GM19438 (cell line): ENCODE data around the gene MRFAP1.

ENCODE experiments used
- ATAC-seq: cut with Tn5 transposase; IDR thresholded peaks from one replicate; pipeline ENCODE4 v1.9.1; 2021; ENCODE audit warnings: low read depth; ENCODE audit not compliant: unreplicated experiment

The MRFAP1 gene

DNA sequence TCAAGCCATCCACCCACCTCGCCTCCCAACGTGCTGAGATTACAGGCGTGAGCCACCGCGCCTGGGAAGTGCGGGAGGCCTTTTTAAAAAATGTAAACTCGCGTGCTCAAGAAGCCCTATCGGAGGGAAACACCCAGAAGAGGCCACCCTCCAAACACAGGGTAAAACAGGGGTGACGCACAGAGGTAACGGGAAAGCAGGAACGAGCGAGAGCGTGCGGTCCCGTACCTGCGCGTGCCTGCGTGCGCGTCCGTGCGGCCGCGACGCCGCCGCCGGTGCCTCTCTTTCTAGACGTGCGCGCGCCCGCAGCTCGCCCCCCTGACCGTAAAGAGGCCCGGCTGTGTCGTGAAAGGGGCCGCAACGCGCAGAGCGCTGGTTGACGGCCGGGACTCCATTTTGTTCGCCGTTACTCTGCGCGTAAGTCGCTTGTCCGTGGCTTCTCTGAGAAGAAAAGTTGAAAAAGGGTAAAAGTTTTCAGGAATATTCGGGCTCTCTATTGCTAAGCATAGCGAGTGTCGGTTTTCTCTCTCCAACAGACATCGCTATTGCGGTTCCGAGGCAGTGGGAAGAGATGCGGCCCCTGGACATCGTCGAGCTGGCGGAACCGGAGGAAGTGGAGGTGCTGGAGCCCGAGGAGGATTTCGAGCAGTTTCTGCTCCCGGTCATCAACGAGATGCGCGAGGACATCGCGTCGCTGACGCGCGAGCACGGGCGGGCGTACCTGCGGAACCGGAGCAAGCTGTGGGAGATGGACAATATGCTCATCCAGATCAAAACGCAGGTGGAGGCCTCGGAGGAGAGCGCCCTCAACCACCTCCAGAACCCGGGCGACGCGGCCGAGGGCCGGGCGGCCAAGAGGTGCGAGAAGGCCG, at the start of gene MRFAP1:
TSS of gene MRFAP1 (plus strand) at position 394 of the 872 bp plus-strand sequence. CDS start at position 572, 178 bp downstream.
- peak; percentile 70 for ATAC-seq

DNA sequence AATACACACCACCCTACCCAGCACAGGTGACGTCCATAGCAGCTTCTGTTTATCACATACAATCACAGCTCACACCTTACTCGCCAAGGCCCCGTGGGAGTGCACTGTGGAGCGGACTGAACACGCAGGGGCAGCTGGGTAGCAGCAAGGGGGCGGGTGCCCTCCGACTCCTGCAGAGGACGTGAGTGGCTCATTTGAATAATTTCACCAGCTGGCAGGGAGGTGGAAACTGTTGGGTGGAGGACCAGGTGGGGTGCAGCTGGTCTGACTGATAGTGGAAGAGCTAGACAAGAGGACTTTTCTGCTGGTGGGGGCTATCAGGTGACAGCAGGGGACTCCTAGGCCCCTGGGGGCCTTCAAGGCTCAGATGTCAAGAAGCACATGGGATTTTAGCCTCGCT, 49.2 kb upstream of the MRFAP1 start:
- ATAC-seq, result peak; percentile 53

DNA sequence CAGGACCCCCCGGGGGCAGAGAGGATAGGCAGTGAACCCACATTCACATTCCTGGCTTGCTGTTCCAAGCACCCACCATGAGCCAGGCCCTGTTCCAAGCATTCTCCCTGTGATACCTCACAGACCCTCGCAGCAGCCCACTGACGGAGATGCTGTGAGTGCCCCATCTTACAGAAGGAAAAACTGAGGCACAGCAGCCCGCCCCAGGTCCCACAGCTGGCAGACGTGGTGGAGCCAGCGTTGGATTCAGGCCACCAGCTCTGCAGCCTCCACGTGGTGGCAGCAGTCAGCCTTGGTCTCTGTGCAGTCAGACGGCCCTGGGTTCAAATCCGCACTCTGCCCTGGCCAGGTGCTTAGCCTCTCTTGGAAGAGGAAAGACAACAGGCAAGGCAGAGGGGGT, 48.7 kb upstream of the MRFAP1 start:
- ATAC-seq, result no peak

DNA sequence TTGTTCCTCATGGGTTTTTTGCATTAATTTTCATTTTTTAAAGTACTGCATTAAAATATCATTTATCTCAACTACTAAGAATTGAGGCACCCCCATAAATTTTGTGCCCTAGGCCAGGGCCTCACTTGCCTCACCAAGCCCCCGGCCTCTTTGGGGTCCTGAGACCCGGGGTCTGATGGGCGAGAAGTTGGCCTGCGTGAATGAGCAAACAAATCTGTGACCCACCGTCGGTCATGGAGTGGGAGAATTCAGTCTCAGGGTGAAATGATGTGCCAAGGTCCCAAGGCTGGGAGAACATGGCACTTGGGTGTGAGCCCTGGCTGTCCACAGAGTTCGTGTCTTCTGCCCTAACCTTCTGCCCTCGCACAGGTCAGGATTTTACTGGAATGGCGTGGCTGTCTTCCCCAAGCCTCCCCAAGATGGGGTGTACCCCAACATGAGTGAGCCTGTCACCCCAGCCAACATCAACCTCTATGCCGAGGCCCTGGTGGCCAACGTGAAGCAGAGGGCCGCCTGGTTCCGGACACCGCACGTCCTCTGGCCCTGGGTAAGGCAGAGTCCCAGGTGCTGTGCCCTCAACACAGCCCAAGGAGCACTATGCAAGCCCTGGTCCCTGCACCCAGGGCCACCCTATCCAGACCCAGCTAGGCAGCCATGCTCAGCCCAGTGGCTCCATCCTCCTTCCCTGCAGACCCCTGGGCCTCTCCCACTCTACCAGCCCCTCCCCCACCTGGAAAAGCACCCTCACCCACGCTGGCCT, 47.5 kb upstream of the MRFAP1 start:
- ATAC-seq, result no peak

DNA sequence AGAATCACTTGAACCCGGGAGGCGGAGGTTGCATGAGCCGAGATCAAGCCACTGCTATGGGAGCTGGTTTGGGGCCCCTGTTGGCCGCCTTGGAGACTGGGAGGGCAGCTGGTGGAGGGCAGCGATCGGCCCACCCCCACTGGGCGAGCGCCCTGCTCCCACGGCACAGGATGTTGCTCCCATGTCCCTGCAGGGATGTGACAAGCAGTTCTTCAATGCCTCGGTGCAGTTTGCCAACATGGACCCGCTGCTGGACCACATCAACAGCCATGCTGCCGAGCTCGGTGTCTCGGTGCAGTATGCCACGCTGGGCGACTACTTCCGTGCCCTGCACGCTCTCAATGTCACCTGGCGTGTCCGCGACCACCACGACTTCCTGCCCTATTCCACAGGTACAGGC, 46.1 kb upstream of the MRFAP1 start:
- no peak for ATAC-seq

DNA sequence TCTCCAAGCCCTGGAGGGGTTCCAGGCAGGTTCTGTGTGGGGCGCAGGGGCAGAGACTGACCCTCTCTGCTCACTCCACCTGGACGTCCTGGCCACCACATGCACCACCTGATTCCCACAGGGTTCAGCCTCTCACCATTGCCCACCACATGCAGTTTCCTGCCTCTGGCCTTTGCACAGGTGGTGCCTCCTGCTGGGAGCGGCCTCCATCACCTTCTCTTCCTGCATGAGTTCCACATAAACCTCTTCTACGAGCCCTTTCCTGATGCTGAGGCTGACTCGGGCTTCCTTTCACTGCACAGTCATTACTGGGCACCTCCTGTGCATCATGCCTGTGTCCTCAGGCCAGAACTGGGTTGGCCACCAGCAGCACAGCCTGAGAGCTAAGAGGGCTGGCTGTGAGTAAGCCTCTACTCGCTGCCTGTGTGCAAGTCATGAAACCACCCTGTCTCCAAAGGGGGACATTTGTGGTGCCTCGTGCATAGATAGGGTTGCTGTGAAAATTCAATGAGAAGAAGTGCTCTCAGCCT, 45.6 kb upstream of the MRFAP1 start:
- no peak for ATAC-seq

DNA sequence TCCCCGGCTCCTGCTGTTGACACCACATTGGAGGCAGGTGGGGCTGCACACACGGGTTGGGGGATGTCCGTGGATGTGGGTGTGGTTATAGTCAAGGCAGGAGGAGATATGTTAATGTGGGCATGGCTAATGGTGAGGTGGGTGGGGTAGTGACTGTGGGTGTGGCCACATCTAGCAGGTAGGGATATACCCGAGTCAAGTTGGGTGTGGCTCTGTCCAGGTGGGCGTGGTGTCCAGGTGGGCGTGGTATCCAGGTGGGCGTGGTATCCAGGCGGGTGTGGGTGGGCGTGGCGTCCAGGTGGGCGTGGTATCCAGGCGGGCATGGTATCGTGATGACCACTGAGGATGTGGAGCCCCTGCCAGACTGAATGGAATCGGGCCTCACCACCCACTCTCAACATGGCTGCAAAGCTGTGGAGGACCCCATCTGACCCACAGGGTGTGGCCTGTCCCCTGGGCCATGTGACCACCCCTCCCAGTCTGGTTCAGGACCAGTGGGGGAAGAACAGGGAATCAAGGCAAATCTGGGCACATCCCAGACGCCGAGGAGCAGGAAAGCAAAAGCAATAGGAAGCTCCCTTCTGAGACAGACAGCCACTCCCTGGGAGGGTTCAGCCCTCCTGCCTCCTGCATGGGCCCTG, 44.5 kb upstream of the MRFAP1 start:
- no peak for ATAC-seq

DNA sequence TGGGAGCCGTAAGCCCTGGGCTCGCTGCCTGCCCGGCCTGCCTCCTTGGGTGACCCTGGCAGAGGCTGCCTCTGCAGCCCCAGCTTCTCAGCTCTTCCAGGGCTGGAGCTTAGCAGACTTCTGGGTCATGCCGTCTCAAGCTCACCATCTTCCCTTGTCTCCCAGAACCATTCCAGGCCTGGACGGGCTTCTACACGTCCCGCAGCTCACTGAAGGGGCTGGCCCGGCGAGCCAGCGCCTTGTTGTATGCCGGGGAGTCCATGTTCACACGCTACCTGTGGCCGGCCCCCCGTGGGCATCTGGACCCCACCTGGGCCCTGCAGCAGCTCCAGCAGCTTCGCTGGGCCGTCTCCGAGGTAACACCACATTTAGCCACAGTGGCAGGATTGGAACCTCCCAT, 43.5 kb upstream of the MRFAP1 start:
- ATAC-seq, result no peak

DNA sequence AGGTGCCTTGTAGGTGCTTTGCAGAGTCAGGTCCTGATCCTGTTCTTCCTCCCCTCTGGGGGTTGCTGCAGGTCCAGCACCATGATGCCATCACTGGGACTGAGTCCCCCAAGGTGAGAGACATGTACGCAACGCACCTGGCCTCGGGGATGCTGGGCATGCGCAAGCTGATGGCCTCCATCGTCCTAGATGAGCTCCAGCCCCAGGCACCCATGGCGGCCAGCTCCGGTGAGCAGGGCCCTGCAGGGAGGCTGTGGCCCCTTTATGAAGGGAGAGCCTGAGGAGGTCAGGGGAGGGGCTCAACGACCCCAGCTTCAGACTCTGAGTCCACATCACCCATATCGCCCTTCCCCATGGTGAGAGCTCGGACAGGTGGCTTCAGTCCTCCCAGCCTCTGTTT, 42.4 kb upstream of the MRFAP1 start:
- ATAC-seq, result no peak

DNA sequence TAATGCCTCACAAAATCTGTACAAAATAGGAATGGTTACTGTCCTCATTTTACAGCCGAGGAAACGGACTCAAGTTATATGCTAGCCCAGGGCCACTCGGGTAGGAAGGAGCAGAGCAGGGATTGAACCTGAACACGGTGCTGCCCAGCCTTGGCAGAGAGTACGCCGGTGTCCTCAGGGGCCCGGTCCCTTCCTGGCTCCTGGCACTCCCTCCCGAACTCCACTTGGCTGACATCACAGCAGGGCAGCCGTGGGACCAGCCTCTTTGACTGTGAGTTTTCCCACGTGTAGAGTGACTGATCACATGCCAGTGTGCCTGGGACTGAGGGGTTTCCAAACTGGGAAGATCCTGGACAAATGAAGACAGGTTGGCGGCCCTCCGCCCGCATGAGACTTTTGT, 41.8 kb upstream of the MRFAP1 start:
- no peak for ATAC-seq

DNA sequence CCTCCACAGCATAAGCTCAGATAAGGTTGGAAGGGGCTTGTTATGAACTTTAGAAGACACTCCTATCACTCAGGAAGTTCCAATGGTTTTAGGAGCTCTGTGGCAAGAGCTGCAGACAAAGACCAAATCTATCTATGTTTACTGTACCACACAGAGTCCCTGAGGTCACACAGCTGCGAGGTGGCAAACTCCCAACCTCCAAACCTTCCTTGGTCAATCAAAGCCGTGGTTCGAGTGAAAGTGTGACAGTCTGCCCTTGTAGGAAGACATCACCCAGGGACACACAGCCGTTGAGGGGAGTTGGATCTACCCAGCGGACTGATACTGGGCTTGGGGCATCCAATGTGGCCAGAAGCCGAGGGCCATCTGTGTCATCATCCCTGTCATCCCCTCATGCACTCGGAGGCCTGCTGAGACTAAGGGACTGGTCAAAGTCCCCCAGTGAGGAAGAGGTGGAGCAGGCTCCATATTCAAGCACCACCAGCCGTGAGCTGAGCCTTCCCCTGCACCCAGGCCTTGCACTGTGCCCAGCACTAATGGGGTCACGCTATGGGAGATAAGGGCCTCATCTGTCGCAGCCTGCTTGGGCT, 38.7 kb upstream of the MRFAP1 start:
- no peak for ATAC-seq

DNA sequence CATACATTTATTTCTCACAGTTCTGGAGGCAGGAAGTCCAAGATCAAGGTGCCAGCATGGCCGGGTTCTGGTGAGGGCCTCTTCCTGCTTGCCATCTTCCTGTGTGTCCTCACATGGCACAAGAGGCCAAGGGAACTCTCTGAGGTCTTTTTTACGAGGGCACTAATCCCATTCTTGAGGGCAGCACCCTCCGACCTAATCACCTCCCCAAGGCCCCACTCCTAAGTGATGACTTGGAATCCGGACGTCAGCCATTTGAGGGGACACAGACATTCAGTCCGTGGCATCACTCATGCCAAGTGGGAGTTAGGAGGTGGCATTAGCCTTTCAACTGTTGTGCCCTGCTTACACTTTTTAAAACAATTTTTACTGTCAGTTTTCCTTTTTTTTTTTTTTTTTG, 38.2 kb upstream of the MRFAP1 start:
- no peak for ATAC-seq

DNA sequence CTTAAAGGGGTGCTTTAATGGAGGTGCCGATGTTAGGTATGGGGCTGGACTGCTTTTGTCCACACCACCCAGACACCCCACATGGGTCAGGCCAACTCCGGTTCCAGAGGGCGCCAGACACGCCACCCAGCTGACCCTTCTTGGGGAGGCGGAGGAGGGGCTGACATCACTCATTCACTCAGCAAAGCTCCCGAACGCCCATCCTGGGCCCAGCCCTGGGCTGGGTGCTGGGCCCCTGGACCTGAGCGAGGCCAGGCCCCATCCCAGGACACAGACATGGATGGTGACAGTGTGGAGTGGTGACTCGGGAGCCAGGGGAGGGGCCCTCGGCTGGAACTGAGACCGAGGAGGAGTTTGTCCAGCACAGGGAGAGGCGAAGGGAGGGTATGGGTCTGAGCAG, 37.4 kb upstream of the MRFAP1 start:
- no peak for ATAC-seq

DNA sequence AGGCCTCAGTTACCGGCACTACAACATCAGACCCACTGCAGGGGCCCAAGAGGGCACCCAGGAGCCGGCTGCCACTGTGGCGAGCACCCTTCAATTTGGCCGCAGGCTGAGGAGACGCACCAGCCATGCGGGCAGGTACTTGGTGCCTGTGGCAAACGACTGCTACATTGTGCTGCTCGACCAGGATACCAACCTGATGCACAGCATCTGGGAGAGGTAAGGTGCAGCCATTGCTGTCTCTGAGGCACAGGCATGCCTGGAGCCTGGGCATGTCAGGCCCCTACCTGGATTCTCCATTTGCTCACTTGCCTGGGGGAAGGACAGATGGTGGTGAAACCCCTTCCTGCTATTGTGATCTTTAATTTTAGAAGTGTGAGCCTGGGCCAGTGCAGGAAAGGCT, 35.4 kb upstream of the MRFAP1 start:
- ATAC-seq, result no peak

DNA sequence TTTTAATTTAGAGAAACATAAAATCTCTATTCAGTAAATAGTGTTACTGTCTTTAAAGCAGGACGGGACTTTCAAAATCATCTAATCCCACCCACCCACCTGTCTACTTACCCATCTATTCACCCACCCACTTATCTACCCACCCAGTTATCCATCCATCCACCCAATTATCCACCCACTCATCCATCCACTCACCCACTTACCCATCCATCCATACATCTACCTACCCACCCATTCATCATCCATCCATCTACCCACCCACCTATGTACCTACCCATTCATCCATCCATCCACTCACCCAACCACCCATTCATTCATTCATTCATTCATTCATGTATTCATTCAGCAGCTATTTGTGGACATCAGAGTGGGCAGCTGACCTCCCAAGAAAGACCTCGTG, 34.9 kb upstream of the MRFAP1 start:
- ATAC-seq, result no peak

DNA sequence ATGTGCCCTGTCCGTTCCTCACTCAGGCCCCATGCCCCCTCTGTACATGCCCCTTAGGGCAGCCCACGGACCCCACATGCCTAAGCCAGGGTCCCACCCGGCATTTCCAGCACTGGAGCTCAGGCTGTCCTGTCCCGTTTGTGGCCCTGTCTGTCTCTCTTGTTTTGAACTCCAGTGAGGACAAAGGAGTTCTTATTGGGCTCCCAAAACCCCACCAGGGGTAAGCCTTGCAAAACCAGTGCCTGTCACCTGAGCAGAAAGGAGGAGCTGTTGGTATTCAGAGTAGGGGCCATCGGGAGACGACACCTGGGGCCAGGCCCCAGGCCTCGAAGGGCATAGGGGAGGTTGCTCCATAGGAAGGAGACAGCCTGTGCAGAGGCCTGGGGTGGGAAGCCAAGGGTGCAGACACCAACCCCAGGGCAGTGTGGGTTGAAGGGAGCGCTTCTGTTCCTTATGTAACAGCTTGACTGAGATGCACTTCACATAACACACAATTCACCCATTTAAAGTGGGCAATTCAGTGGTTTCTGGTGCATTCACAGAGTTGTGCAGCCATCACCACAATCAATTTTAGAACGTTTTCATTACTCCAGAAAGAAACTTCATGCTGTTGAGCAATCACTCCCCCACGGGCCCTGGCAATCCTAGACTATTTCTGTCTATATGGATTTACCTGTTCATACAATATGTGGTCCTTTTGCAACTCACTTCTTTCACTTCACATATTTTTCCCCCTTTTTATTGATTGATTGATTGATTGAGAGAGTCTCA, 33.8 kb upstream of the MRFAP1 start:
- no peak for ATAC-seq

DNA sequence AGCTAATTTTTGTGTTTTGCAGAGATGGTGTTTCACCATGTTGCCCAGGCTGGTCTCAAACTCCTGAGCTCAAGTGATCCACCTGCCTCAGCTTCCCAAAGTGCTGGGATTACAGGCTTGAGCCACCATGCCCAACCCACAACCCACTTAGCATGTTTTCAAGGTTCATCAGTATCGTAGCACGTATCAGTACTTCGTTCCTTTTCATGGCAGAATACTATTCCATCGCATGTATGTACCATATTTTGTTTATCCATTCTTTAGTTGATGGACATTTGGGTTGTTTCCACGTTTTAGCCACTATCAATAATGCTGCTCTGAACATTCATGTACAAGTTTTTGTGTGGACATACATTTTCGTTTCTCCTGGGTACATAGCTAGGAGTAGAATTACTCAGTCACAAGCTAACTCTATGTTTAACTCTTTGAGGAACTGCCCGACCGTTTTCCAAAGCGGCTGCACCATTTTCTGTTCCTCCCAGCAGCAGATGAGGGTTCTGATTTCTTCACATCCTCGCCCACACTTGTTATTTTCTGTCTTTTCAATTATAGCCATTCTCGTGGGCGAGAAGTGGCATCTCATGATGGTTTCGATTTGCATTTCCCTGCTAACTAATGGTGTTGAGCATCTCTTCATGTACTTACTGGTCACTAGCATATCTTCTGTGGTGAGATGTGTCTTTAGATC, 33.0 kb upstream of the MRFAP1 start:
- no peak for ATAC-seq

DNA sequence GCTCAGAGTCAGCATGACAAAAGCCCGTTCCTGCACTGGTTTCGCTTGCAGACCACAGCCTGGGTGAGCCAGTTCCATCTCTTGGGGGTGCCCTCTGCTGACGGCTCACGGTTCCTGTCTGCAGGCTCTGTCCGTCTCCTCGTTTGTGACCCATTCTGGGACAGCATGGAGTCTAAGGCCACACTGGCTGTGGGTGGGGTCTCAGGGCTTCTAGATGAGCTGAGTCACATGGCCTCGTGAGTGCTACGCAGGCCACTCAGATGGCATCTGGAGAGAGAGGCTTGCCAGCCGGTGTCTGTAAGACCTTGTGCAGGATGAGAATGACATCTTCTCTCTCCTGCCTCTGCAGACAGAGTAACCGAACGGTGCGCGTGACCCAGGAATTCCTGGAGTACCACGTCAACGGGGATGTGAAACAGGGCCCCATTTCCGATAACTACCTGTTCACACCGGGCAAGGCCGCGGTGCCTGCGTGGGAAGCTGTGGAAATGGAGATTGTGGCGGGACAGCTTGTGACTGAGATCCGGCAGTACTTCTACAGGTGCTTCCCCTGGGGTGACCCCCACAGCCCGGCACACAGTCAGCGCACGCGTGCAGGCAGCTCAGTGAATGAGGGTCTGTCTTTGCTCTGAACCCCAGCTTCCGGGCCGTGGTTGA, 31.6 kb upstream of the MRFAP1 start:
- ATAC-seq, result no peak
